Naive thymus-derived CD4-positive, alpha-beta T cell (primary cell): ENCODE data around the gene ITGB8. TPM values are rescaled to one million over a fixed set of nuclear protein-coding genes. Genes with fewer than 3 reads are reported as not detected.

Experiments used
- ATAC-seq: fragments of 150-1000 bp; cut with Tn5 transposase; 2 replicates; pipeline ENCODE4 v1.10.0; 2021; ENCODE audit warnings: mild to moderate bottlenecking, moderate library complexity
- CTCF ChIA-PET: fragments of 350-600 bp; sonication (Branson Sonifier 250); formaldehyde crosslinking; loops from one replicate; lab custom pipeline; 2021; ENCODE audit warnings: antibody characterized with exemption; lab: Charles Lee
- POLR2A ChIA-PET: fragments of 350-600 bp; sonication (Branson Sonifier 250); formaldehyde crosslinking; loops from one replicate; lab custom pipeline; 2021; ENCODE audit warnings: antibody characterized with exemption, inconsistent platforms; lab: Charles Lee
- DNase-seq, 9 donors: peaks; one replicate each; pipeline versions ENCODE4 v3.0.0 to v3.0.0-alpha.2; 2020 to 2022; ENCODE audit warnings: mixed read lengths in 1 of 9
- H3K27ac ChIP-seq: one replicate; pipeline ENCODE4 v1.7.0; 2013; ENCODE audit warnings: mild to moderate bottlenecking, low read depth, low read length, moderate library complexity
- H3K27me3 ChIP-seq, 2 donors: one replicate each; pipeline ENCODE4 v1.7.0; 2013; ENCODE audit warnings: low read length in 2 of 2, mild to moderate bottlenecking in 2 of 2, moderate library complexity in 2 of 2; ENCODE audit not compliant: control insufficient read depth in 2 of 2, insufficient read depth in 2 of 2
- H3K36me3 ChIP-seq, 3 experiments: 1 replicate in 2 of 3; 2 replicates in 1 of 3; pipeline ENCODE4 v1.7.0; 2013; ENCODE audit warnings: low read length in 3 of 3, mild to moderate bottlenecking in 3 of 3, moderate library complexity in 1 of 3; ENCODE audit not compliant: insufficient read depth in 3 of 3, control insufficient read depth in 2 of 3
- H3K4me1 ChIP-seq, 2 donors: one replicate each; pipeline ENCODE4 v1.7.0; 2013; ENCODE audit warnings: low read length in 2 of 2, mild to moderate bottlenecking in 2 of 2, moderate library complexity in 1 of 2; ENCODE audit not compliant: control insufficient read depth in 2 of 2, insufficient read depth in 2 of 2
- H3K4me3 ChIP-seq: 2 replicates; pipeline ENCODE4 v1.7.0; 2013; ENCODE audit warnings: mild to moderate bottlenecking, low read length
- H3K9me3 ChIP-seq, 3 experiments: 1 replicate in 2 of 3; 2 replicates in 1 of 3; pipeline ENCODE4 v1.7.0; 2013; ENCODE audit warnings: low read length in 3 of 3; ENCODE audit not compliant: control insufficient read depth in 2 of 3
- H3K27ac Mint-ChIP-seq, 9 donors: one replicate each; pipeline ENCODE4 v1.8.0; 2020 to 2022; ENCODE audit warnings: mixed read lengths in 9 of 9, mild to moderate bottlenecking in 8 of 9, moderate library complexity in 5 of 9, inconsistent platforms in 2 of 9
- H3K27me3 Mint-ChIP-seq, 5 donors: one replicate each; pipeline ENCODE4 v1.8.0; 2021 to 2022; ENCODE audit warnings: mixed read lengths in 5 of 5, mild to moderate bottlenecking in 1 of 5
- H3K36me3 Mint-ChIP-seq, 5 donors: one replicate each; pipeline ENCODE4 v1.8.0; 2020 to 2022; ENCODE audit warnings: mixed read lengths in 5 of 5, mild to moderate bottlenecking in 3 of 5, inconsistent platforms in 1 of 5
- H3K4me1 Mint-ChIP-seq, 7 donors: one replicate each; pipeline ENCODE4 v1.8.0; 2020 to 2022; ENCODE audit warnings: mixed read lengths in 7 of 7, mild to moderate bottlenecking in 3 of 7, inconsistent platforms in 1 of 7
- H3K4me3 Mint-ChIP-seq, 10 donors: one replicate each; pipeline ENCODE4 v1.8.0; 2020 to 2022; ENCODE audit warnings: mild to moderate bottlenecking in 10 of 10, mixed read lengths in 10 of 10, moderate library complexity in 6 of 10, inconsistent platforms in 2 of 10
- H3K9me3 Mint-ChIP-seq, 11 donors: one replicate each; pipeline ENCODE4 v1.8.0; 2020 to 2022; ENCODE audit warnings: mixed read lengths in 11 of 11, mild to moderate bottlenecking in 4 of 11, inconsistent platforms in 1 of 11, moderate library complexity in 1 of 11
- intact Hi-C, 2 donors: fragments of 100-400 bp; cut with micrococcal nuclease; formaldehyde crosslinking; loops; one replicate each; pipeline ENCODE4 v1.15.1; 2023
- polyA plus RNA-seq, 2 donors: library from polyadenylated mRNA; unstranded; fragments of 300-500 nt; fragmentation: Illumina TruSeq; gene quantifications; one replicate each; pipeline ENCODE4 v1.2.3, GENCODE V29; 2021
- total RNA-seq, 6 experiments: library from RNA in 5 of 6; stranded (reverse) in 5 of 6; gene quantifications; 1 replicate in 5 of 6; 2 replicates in 1 of 6; pipeline ENCODE4 v1.2.3 and lab custom pipeline; 2021 to 2026

The ITGB8 gene
- total and polyA plus RNA-seq, 7 experiments from 2014 or later, result 0.08 to 2.9 (median 0.85) TPM; not detected in 4

- DNase-seq, result no peak
- ChIA-PET CTCF (no interaction called here), POLR2A (no interaction called here)
These were observed 77.1 kb downstream of the ITGB8 start for GRCh38 chr7:20407585-20408466.

GRCh38 chr7:20408467-20408826 is 77.7 kb downstream of the ITGB8 start:
- no peak overlapping the region for H3K4me3 ChIP-seq
- no peaks in the 10 kb centered on the region for H3K4me1 ChIP-seq
- H3K27me3 ChIP-seq, result no peaks in the 10 kb centered on the region
- no peak overlapping the region for H3K27ac Mint-ChIP-seq
- peaks cover 0 to under 1% (median 0%) of the 10 kb centered on the region in 5 donors for H3K27me3 Mint-ChIP-seq
- no peak overlapping the region for H3K4me3 Mint-ChIP-seq
- no peak for DNase-seq
- ChIA-PET POLR2A (no interaction called here), CTCF (no interaction called here)
- H3K27ac ChIP-seq, result no peak overlapping the region
- ATAC-seq, result no peak
- H3K9me3 Mint-ChIP-seq, result no peaks in the 10 kb centered on the region
- H3K9me3 ChIP-seq, result no peaks in the 10 kb centered on the region
- intact Hi-C loops, result no loop called here
- H3K36me3 Mint-ChIP-seq, result no peaks in the 10 kb centered on the region
- H3K4me1 Mint-ChIP-seq, result no peaks in the 10 kb centered on the region
- no peaks in the 10 kb centered on the region for H3K36me3 ChIP-seq

More at GRCh38 chr7:20407585-20408466, 77.1 kb downstream of the ITGB8 start:
- Mint-ChIP-seq H3K27ac (no peak overlapping the region), H3K9me3 (no peaks in the 10 kb centered on the region), H3K4me3 (no peak overlapping the region), H3K27me3 (peaks cover 0 to 4% (median 0%) of the 10 kb centered on the region in 5 donors), H3K36me3 (no peaks in the 10 kb centered on the region), H3K4me1 (no peaks in the 10 kb centered on the region)
- Histone ChIP-seq H3K4me1 (no peaks in the 10 kb centered on the region), H3K27me3 (no peaks in the 10 kb centered on the region), H3K4me3 (no peak overlapping the region), H3K36me3 (no peaks in the 10 kb centered on the region), H3K9me3 (no peaks in the 10 kb centered on the region), H3K27ac (no peak overlapping the region)
- intact Hi-C loops, result no loop called here
- ATAC-seq, result no peak

- Mint-ChIP-seq H3K9me3 (no peaks in the 10 kb centered on the region), H3K36me3 (no peaks in the 10 kb centered on the region), H3K4me1 (no peaks in the 10 kb centered on the region), H3K27me3 (no peaks in the 10 kb centered on the region), H3K4me3 (no peak overlapping the region), H3K27ac (no peak overlapping the region)
- Histone ChIP-seq H3K9me3 (no peaks in the 10 kb centered on the region), H3K27me3 (no peaks in the 10 kb centered on the region), H3K27ac (no peak overlapping the region), H3K4me1 (no peaks in the 10 kb centered on the region), H3K36me3 (no peaks in the 10 kb centered on the region), H3K4me3 (no peak overlapping the region)
- ChIA-PET CTCF (no interaction called here), POLR2A (no interaction called here)
- no peak for DNase-seq
- no peak for ATAC-seq
- intact Hi-C loops, result no loop called here
These were observed 79.3 kb downstream of the ITGB8 start for GRCh38 chr7:20409961-20410360.

GRCh38 chr7:20411372-20411771 is 80.7 kb downstream of the ITGB8 start:
- H3K27me3 Mint-ChIP-seq, result no peaks in the 10 kb centered on the region
- Histone ChIP-seq H3K27me3 (no peaks in the 10 kb centered on the region), H3K36me3 (no peaks in the 10 kb centered on the region), H3K9me3 (no peaks in the 10 kb centered on the region), H3K27ac (no peak overlapping the region), H3K4me3 (no peak overlapping the region), H3K4me1 (no peaks in the 10 kb centered on the region)
- intact Hi-C loops, result no loop called here
- ChIA-PET CTCF (no interaction called here), POLR2A (no interaction called here)
- no peak overlapping the region for H3K4me3 Mint-ChIP-seq
- no peaks in the 10 kb centered on the region for H3K36me3 Mint-ChIP-seq
- H3K4me1 Mint-ChIP-seq, result no peaks in the 10 kb centered on the region
- ATAC-seq (no peak), DNase-seq (no peak)
- peaks cover 0 to 1% (median 0%) of the 10 kb centered on the region in 11 donors for H3K9me3 Mint-ChIP-seq
- H3K27ac Mint-ChIP-seq, result no peak overlapping the region

GRCh38 chr7:20412032-20412431 is 81.3 kb downstream of the ITGB8 start:
- Mint-ChIP-seq H3K4me3 (no peak overlapping the region), H3K4me1 (no peaks in the 10 kb centered on the region), H3K36me3 (no peaks in the 10 kb centered on the region), H3K27me3 (no peaks in the 10 kb centered on the region), H3K9me3 (peaks cover 0 to 1% (median 0%) of the 10 kb centered on the region in 11 donors), H3K27ac (no peak overlapping the region)
- Histone ChIP-seq H3K9me3 (no peaks in the 10 kb centered on the region), H3K36me3 (no peaks in the 10 kb centered on the region), H3K27ac (no peak overlapping the region), H3K4me1 (no peaks in the 10 kb centered on the region), H3K4me3 (no peak overlapping the region), H3K27me3 (no peaks in the 10 kb centered on the region)
- DNase-seq, result no peak
- peak; percentile 57 for ATAC-seq
- POLR2A ChIA-PET, result no interaction called here
- intact Hi-C loops, result no loop called here
- CTCF ChIA-PET, result no interaction called here

GRCh38 chr7:20417260-20417659 is 86.6 kb downstream of the ITGB8 start:
- no peaks in the 10 kb centered on the region for H3K9me3 ChIP-seq
- POLR2A ChIA-PET, result no interaction called here
- H3K27ac ChIP-seq, result no peak overlapping the region
- H3K36me3 ChIP-seq, result no peaks in the 10 kb centered on the region
- DNase-seq (no peak), ATAC-seq (peak; percentile 45)
- no peak overlapping the region for H3K4me3 ChIP-seq
- no peaks in the 10 kb centered on the region for H3K27me3 Mint-ChIP-seq
- H3K27me3 ChIP-seq, result no peaks in the 10 kb centered on the region
- intact Hi-C loops, result no loop called here
- H3K4me1 ChIP-seq, result no peaks in the 10 kb centered on the region
- no peaks in the 10 kb centered on the region for H3K36me3 Mint-ChIP-seq
- no peak overlapping the region for H3K4me3 Mint-ChIP-seq
- CTCF ChIA-PET, result no interaction called here
- H3K27ac Mint-ChIP-seq, result no peak overlapping the region
- peaks cover 0 to 6% (median 0%) of the 10 kb centered on the region in 11 donors for H3K9me3 Mint-ChIP-seq
- no peaks in the 10 kb centered on the region for H3K4me1 Mint-ChIP-seq
